IPS-11a (cell line): Measurements from ENCODE around the gene JAZF1.

ENCODE experiments used
- H3K4me3 ChIP-seq: one replicate; pipeline ENCODE4 v1.5.1; 2013; ENCODE audit warnings: low read depth, low read length, control low read depth

JAZF1 gene

DNA sequence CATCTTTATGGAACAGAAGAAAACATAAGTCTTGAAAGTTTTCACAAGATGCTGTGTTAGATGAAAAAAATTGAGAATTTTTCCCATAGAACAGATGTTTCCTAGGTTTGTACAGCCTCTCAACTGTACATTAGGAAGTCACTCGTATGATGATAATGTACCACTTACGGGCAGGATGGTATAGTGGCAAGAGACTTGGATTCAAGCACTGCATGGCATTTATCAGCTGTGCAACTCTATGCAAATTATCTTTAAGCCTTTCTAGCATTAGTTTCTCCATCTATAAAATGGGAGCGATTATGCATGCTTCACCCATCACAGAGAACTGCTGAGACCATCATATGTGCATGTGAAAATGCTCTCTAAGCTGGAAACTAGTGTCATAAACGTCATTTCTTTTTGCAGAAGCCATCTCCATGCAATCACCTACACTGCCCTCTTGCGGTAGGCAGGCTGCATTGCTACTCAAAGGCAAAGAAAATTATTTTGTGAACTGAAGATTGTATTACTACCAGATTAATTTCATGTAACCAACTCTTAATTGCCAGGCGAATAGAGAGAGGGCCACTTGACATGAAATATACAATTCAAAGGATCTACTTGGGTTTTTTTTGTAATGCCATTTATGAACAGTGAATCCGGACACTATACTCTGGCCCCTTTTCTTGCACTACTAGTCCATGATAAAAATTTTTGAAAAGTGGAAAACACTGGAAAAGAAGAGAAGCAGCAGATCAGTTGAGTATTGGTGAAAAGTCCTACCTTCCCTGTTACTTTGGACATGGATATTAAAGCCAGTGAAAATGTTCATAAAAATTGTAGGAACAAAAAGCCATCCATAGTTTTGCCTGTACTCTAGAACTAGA is 102.3 kb downstream of the JAZF1 start:
- no peak overlapping the region for H3K4me3 ChIP-seq

DNA sequence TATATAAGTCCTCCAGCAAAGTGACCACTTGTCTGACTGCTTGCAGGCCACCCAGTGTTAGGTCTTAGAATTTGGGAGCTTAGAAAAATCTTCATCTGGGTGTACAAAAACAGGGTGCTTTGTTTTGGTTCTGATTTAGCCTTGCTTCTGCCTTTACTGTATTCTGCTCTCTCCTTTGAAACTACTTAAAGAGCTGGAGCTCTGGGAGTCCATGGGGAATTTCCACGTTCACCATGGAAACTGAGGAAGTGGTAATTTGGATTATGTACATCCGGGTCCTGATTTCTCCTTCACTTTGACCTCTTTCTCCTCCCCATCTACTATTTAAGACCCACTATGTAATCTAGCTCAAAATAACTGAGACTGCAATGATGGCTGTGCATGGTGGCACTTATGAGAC is 103.0 kb downstream of the JAZF1 start:
- H3K4me3 ChIP-seq = no peak overlapping the region

DNA sequence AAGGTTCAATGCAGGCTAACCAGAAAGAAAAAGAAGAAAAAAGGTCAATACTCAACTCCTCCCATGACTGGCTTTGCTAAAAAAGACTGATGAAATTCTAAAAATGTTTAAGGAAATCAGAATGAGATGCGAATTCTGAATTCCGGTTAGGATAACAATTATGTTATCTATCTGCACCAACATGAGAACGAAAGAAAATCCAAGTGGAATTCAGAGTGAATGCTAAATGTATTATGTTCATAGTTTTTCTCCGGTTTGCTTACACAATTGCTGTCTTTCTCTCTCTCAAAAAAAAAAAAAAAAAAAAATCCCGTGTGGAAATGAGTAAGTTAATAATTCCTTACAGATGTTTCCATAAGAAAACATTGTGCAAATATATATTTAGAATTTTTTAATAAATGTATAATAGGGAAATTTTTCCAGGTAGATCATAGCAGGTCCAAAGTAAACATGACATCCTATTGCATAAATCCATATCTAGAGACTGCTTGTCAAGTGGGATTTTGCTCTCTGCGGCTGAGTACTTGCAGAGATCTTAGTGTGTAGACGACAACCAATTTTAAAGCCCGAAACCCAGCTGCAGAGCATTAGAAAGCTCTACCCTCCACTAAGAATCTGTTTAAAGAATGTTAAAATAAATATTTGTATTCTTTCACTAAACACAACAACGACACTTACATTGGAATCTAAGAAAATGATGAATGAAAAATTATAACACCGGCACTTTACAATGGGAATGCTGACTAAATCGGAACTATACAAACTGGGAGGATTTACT is 104.0 kb downstream of the JAZF1 start:
- no peak overlapping the region for H3K4me3 ChIP-seq

DNA sequence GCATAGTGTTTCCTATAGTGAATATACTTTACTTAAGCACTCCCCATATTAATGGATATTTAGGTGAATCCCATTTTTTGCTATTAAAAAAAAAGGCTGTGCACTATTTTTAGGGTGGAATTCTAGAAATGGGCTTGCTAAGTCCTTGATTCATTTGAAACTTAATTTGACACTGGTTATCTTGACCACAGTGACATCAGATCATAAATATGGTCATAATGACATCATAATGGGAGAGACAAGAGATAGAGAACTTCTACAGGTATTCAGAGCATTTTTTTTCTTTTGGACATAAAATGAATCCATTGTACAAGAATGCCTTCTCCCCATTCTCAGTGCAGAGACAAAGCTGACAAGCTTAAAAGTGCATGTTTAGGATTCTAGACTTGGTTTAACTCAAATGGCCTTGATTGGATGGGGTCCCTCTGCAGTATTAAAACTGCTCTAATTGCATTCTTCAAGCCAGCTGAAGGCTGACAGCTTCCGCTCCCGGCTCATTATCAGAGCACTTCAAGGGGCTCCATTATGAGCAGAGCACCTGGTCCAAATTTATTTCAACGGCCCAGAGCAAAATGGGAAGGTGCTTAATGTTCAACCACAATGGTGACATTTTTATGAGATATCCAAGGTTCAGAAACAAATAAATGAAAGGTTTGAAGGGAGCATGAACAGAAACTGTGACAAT is 104.8 kb downstream of the JAZF1 start:
- no peak overlapping the region for H3K4me3 ChIP-seq

DNA sequence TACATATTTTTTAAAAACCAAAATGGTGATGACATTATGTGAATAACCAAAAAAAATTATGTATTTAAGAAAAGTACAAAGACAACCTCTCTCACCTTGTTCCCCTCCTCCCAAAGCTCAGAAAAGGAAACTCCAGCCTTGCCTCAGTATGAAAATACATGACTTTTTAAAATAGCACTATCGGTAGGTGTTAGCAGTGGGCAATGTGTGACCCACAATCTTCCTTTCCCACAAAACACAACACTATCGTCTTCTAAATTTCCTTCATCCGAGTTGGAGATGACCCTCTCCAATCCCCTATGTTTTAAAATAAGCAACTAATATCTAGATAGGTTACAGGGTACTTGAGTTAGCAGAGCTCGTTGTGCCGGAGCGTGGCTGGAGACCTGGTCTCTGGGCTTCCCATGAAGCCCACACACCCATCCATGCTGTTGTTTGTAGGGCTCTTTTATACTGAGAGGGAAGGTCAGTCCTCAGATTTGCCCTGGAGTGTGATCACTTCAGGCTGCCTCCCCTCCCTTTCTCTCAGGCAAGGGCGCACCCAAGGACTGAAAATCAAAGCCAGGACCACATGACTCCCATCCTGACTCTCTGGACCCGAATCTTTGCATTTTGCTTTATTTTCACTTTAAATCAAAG is 107.6 kb downstream of the JAZF1 start:
- no peak overlapping the region for H3K4me3 ChIP-seq

DNA sequence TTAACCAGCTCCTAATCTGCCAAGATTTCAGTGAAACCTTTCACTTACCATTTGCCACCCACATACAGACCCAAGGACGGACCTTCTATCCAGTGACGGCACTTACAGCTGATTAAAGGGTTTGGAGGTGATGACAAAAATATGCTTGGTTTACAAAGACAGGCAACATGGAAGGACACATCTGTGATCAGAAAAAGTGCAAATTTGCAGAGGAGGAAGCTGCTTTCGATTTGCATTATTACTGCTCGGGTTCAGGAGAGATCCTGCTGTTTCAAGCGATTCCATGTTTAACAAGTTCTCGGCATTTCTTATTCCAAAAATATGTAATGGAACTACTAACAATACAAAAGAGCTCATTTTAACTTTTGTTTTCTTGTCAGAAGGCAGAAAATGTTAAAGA is 109.0 kb downstream of the JAZF1 start:
- no peak overlapping the region for H3K4me3 ChIP-seq

DNA sequence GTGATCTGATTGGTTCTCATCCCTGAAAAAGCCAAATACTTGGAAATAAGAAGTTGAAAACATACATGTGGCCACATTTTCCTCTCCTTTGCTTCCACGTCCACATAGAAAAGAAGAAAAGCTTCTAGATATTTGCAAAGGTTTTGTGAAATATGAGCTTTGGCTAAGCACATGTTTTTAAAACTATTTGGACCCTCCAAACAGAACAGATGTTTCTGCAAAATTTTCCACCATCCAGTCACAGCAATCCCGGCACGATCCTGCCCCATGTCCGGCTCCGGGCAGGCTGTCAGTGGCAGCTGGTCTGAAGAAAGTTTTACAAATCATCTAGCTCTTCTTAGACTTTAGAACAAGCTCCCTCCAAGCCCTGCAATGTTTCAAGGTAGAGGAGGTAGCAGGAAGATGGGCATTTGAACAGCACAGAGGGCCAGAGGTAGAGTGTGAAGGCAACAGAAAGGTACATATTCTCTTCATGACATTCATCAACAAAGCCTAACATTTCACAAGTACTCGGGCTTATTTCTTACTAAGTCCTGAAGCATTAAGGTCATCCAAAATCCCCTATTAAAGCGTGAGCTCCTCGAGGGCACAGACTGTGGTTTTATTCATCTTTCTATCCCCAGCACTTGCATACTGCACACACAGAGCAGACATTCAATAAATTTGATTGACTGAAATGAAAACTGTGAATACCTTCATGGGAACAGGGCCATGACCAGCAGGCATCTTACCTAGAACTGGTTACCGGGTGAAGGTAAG is 110.1 kb downstream of the JAZF1 start:
- no peak overlapping the region for H3K4me3 ChIP-seq

DNA sequence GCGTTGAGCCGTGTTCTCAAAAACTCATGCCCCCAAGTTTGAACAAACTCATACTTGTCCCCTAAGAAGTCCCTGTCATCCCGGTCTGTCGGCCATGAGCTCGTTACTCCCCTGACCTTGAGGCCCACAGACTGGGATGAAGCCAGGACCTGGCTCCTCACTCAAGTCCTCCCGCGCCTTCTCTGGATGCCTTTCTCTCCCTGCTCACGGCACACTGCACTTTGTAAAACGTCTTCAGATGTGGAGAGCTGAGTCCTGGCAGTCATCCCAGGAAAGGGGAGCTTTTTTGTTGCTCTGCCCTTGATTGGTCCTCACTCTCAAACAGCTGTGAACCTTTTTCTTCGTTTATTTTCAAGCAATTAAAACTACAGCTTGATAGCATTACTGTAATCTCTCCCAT is 110.8 kb downstream of the JAZF1 start:
- no peak overlapping the region for H3K4me3 ChIP-seq

DNA sequence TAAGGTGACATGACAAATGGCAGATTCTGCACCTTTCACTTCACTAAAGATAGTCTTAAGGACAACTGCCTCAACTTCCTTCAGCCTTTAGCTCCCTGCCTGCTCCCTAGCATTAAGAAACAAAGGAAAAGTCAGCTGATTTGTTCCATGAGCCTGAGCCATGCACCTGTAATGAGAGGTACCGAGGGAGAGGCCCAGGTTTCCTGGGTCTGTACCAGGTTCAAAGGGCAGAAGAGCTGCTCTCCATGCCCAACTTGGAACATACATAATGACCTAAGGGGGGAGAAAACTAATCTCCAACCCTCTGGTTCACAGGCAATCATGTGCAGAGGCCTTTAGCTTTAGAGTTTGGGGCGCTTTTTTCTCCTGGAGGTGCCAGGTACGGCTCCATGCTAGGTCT is 111.2 kb downstream of the JAZF1 start:
- no peak overlapping the region for H3K4me3 ChIP-seq

DNA sequence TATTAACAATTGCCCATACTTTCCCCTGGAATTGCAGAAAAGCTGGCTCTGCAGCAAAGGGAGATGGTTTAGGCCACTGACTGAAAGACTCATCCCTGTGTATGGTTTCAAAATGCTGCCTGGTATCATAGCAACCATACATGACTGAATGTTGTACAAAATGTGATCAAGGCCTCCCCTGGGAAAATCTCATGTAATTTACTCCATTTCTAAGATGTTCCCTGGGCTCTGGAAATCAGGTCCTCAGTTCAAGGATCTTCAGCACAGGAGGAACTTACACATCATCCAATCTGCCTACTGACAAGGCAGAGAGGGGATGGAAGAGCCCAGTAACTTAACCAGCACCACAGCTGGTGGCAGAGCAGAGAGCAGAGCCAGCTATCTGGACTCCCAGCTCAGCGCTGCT is 111.8 kb downstream of the JAZF1 start:
- H3K4me3 ChIP-seq = no peak overlapping the region

DNA sequence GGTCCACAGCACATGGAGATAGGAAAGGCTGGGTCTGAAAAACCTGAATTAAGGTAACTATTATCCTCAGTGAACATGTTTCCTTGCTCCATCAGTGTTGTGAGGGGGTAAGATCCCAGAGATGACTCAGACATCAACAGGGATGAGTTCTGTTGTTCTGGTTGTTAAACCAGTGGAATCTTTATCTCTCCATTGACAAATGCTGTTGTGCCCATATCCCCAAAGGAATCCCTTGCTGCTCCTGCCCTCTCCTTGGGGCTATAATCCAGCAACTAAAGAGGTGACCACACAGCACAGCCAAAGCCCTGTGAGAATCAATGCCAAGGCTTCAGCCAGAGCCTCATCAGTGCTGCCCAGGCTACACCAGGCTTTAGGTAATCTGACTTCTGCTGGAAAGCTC is 113.4 kb downstream of the JAZF1 start:
- no peak overlapping the region for H3K4me3 ChIP-seq

DNA sequence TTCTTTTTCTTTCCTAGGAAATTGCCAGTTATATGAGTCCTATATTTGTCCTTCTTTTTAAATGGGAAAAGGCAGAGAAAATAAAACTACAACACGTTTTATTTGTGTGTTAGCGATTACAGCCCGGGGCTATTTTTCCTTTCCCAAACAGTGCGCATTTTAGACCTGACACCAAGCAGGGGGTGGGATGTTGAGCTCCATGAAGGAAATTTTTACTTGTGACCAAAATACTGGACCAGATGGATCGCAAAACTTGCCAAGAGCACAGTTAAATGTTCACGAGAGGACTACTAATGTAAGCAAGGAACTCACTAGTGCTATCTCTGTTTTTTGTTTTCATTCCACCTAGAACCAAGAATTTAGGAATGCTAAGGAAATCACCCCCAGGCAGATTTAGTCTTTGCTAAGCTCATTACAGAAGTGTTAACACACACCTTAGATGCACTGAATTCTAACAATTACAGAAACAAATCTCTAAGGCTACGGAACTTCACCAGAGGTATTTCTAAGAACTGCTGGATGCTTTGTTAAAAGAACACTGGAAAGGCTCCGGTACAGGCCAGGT is 114.8 kb downstream of the JAZF1 start:
- no peak overlapping the region for H3K4me3 ChIP-seq

DNA sequence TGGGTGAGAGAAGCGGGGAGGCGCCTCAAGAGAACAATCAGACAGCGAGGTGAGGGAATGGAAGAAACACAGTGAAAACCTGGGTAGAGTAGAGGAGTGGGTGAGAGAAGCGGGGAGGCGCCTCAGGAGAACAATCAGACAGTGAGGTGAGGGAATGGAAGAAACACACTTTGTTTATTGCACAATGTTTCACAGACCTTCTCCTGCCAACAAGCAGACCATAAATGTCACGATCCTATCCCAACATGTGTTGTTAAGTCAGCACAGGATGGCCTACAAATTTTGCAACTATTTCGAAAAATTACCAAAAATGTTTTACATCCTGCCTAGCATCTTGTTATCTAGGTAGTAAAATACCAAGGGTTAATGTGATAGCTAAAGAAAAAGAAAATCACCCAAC is 115.3 kb downstream of the JAZF1 start:
- no peak overlapping the region for H3K4me3 ChIP-seq

DNA sequence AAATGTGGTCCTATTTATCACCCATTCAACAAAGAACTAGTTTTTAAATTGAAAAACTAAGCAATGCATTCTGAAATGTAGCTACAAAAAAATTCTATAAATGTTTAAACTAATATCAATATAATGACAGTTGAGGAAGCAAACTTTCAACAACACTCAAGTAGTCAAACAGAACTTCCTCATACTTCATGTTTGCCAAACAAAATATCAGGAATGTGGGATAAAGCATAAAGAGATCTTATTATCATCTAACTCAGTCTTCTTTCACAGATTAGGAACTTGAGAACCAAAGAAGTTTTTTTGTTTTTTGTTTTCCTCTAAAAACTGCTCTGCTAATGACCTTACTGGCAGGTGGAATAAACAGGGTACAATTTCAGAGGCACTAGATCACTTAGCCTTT is 116.2 kb downstream of the JAZF1 start:
- H3K4me3 ChIP-seq = no peak overlapping the region

DNA sequence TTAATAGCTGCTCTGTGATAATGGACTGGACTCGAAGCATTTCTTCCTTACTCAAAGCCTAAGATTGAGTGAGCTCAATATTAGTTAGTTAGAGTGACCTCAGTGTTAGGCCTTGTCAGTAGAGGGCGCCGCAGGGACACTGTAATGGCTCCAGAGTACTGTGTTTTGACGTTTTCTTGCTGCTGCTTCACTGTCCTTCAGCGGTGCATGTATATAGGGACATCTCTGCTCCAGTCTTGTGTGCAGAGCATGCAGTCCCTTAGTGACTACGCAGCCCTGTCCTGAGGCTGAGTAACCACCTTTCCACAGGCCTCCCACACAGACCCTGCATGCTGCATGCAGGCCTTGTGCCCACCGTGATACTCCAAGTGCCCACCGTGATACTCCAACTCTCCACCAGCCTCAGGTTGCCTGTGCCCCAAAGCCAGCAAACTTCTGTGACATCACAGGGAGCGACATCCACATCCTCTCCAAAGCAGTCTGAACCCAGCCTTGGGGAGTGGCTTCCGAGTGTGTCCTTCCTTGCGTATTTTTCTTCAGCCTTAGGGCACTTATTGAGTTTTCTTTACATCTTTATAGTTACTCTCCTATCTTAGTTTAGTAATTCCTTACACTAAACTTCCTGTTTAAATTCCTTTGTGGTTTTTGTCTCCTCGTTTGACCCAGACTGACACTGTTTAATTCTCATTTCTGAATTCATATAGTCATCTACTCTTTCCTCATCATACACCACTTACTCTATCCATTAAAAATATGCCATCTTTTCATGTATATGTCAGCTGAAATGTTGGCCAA is 118.2 kb downstream of the JAZF1 start:
- H3K4me3 ChIP-seq = no peak overlapping the region

DNA sequence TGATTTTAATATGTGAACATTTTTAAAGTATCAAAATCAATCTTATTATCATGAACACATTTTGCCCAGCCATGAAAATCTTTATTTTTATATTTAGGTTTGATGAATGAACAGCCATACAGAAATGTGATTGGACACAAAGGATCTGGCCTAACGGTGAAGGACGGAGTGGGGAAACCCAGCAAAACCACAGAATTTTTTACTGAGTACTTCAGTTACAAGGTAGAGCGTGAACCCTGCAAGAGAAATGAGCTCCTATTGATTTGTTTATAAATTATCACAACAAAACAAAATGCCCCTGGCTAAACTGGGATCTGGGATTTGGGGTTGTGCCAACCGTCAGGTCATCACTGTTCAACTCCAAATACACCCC is 118.8 kb downstream of the JAZF1 start:
- no peak overlapping the region for H3K4me3 ChIP-seq

DNA sequence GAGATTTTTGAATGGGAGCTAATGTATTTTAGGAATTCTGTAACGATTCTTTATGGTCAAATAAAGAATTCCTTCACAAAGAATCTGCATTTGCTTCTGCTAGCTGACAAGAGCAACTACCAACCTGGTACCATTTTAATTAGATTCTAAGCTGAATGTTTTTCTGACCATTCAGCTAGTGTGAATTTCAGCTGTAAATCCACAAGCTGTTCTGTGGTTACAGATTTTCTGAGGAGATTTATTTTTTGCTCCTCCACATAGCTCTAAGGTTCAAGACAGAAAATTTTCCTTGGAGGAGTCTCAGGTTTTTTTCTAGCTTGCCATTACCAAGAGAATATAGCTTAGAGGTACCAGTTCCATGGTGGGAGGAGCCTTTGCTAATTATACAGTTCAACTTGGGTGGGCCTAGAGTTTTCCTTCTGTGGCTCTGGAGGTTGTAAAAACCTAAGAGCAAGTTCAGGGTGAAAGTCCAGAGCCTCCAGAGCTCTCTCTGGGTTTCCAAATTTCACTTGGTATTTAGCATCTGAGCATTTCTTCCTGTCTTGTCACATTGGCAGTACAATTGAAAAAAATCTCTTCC is 120.1 kb downstream of the JAZF1 start:
- H3K4me3 ChIP-seq = no peak overlapping the region

DNA sequence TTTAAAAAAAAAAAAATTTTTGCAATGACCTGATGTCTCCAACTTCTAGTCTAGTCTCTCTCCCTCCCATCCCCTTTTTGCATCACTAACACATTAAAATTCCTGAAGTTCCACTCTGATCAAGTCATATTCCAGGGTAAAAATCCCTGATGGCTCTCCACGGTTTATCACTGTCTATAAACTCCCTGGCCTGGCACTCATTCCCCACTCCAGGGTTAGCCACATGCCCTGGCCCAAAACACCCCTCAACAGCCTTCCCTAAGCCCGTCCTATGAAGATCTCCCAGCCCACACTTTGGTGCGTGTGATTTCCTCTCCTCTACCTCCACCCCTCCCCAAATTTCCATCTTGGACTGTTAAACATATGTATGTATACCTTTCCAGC is 125.4 kb downstream of the JAZF1 start:
- H3K4me3 ChIP-seq = no peak overlapping the region

DNA sequence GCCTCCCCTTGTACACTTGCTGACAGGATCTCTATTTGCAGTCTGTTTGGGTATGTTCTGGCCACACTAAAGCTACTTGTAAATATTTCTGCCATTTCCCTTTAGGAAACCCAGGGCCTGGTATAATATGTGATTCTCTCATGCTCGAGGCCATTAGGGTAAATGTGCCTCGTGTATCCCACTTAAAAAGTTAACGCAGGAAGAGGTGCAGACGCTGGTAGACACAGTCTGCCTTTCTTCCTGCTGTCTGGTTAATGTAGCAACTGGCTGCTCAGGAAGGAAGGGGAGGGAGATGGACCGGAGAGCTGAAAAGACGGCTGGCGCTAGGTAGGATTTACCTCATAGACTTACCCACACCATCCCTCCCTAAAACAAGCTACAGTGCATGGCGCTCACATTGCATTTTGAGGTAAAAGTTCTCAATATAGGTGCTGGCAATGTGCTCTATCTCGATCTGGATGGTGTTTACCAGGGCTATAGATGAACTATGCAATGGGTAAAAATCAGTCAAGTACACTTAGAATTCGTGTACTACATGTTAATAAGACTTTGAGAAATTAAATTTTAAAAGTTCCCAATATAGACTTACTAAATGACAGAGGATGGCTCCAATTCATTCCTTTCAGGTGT is 125.9 kb downstream of the JAZF1 start:
- no peak overlapping the region for H3K4me3 ChIP-seq
